Heart left ventricle (tissue), 13 donors: Measurements from ENCODE around the gene SPECC1L.

ENCODE experiments used
- POLR2A ChIP-seq, 2 donors: fragments of 450-650 bp; IDR thresholded peaks; one replicate each; pipeline ENCODE4 v1.6.1; 2017; ENCODE audit warnings: antibody characterized with exemption in 2 of 2, mild to moderate bottlenecking in 2 of 2, moderate library complexity in 2 of 2
- TF ChIP-seq, protein P1 (sequence below), 12 donors: fragments of 200-600 bp; sonication (generic) in 4 of 12; IDR thresholded peaks; one replicate each; pipeline versions ENCODE4 v1.5.0 to v1.8.0; 2018 to 2022; ENCODE audit warnings: antibody characterized with exemption in 12 of 12, mild to moderate bottlenecking in 5 of 12
- donor health status: ischemic (EF 13 %, LVEDD 7.1; RV severe dilation, severe dysfunction).
- donor health status: DM: no; HTN: yes; CAD: no.
- donor health status: DM: no; HTN: no; CAD: no.
- donor health status: ischemic (EF 25% LVEDD 6.9; RV normal size, moderate dysfunction).
- donor health status: ischemic (EF 25% LVEDD 5.7; RV mildly dilated, moderate dysfunction).
- donor health status: ischemic (EF 35%, LVEDD 5.7; RV mildly dilated, moderate dysfunction).
- donor health status: nonischemic (EF 11% LVEDD 7.7; RV severe dilation, severe dysfunction).
- donor health status: DM: yes; HTN: yes; CAD: no.
- donor health status: PGD.
- donor health status: ischemic (EF 29% LVEDD 5.4; RV normal size, mild dysfunction).
- donor health status: nonischemic (EF 23%, LVEDD 6.1; RV moderate dilation, normal function).

DNA sequence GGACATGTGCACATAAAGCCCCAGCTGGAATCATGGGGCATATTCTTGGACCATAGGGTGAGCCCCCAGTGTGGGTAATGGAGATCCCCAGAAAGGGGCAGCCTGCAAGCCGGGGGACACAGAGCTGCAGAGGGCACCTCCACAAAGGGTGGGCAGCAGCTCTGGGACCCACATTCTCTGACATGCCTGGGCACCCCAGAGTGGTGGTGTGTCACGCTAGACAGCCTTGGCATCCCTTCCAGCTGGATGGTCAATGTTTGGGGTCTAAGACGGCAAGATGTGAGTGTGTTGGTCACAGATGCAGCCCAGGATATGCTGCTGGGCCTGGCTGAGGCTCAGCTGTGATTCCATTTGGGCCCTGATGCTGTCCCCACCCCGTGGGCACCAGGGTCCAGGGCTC lies 166.5 kb downstream of the SPECC1L start:
- TF ChIP-seq, protein P1, sequence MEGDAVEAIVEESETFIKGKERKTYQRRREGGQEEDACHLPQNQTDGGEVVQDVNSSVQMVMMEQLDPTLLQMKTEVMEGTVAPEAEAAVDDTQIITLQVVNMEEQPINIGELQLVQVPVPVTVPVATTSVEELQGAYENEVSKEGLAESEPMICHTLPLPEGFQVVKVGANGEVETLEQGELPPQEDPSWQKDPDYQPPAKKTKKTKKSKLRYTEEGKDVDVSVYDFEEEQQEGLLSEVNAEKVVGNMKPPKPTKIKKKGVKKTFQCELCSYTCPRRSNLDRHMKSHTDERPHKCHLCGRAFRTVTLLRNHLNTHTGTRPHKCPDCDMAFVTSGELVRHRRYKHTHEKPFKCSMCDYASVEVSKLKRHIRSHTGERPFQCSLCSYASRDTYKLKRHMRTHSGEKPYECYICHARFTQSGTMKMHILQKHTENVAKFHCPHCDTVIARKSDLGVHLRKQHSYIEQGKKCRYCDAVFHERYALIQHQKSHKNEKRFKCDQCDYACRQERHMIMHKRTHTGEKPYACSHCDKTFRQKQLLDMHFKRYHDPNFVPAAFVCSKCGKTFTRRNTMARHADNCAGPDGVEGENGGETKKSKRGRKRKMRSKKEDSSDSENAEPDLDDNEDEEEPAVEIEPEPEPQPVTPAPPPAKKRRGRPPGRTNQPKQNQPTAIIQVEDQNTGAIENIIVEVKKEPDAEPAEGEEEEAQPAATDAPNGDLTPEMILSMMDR (IDR thresholded peaks at IDR 0.05) = no peak
- TF ChIP-seq POLR2A (IDR thresholded peaks at IDR 0.05) = no peak
